22Rv1 (cell line): ENCODE results near the gene NFATC3.

Source experiments
- ZFX ChIP-seq: fragments of 450-650 bp; IDR thresholded peaks from 2 replicates; pipeline ENCODE4 v1.6.1; 2017; ENCODE audit warnings: antibody characterized with exemption, borderline replicate concordance
- TF ChIP-seq, protein P1 (sequence below): fragments of 450-650 bp; IDR thresholded peaks from 2 replicates; pipeline ENCODE4 v1.5.1; 2017; ENCODE audit warnings: mild to moderate bottlenecking

DNA sequence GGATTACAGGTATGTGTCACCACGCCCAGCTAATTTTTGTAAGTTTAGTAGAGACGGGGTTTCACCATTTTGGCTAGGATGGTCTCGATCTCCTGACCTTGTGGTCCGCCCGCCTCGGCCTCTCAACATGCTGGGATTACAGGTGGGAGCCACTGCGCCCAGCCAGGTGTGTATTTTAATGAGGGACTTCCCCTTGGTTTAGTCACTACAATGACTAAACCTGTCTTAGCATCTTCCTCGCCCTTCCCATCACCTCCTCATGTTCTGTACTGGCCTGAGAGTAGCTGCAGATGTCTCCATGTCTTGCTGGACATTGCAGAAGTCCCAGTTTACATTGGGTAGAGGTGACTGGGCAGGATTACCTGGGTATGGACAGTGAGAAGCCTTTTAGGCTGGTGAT, 188.7 kb downstream of the NFATC3 start:
- TF ChIP-seq, protein P1, sequence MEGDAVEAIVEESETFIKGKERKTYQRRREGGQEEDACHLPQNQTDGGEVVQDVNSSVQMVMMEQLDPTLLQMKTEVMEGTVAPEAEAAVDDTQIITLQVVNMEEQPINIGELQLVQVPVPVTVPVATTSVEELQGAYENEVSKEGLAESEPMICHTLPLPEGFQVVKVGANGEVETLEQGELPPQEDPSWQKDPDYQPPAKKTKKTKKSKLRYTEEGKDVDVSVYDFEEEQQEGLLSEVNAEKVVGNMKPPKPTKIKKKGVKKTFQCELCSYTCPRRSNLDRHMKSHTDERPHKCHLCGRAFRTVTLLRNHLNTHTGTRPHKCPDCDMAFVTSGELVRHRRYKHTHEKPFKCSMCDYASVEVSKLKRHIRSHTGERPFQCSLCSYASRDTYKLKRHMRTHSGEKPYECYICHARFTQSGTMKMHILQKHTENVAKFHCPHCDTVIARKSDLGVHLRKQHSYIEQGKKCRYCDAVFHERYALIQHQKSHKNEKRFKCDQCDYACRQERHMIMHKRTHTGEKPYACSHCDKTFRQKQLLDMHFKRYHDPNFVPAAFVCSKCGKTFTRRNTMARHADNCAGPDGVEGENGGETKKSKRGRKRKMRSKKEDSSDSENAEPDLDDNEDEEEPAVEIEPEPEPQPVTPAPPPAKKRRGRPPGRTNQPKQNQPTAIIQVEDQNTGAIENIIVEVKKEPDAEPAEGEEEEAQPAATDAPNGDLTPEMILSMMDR, result no peak
- TF ChIP-seq ZFX, result no peak
